GM23248 (cell line): ENCODE results near the gene TMEM191C.
"Not testable (repeated sequence)": the region's sequence is repeated elsewhere in the genome, so short reads cannot be mapped to it uniquely, and the experiment has no call there.

Source experiments
- EZH2 ChIP-seq: fragments of 200-600 bp; sonication (generic); IDR thresholded peaks from 2 replicates; pipeline ENCODE4 v1.6.1; 2018; ENCODE audit warnings: antibody characterized with exemption, mild to moderate bottlenecking; ENCODE audit not compliant: insufficient read depth, poor library complexity, severe bottlenecking
- EZH2phosphoT487 ChIP-seq: fragments of 200-600 bp; sonication (generic); IDR thresholded peaks from 2 replicates; pipeline ENCODE4 v1.6.1; 2018; ENCODE audit warnings: antibody characterized with exemption, moderate library complexity, mild to moderate bottlenecking, low read depth; ENCODE audit not compliant: insufficient read depth

DNA sequence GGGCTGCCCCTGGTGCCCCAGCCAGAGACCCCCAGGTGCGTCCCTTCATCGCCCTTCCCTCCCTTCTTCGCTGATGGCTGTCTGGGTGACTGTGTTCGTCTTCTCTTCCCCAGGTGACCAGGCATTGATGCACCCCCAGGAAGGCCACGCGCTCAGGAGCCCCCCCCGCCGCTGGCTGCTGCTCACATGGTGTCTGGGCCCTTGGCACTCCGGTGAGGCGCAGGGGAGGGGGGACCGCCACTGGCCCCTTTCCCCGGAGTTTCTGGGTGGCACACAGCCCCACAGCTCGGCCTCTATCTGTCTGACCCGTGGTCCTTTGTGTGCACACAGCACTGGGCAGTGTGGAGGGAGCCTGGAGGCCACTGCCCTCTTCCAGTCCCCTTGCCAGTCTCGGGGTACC lies 24.5 kb upstream of the TMEM191C start:
- TF ChIP-seq EZH2phosphoT487, EZH2: not testable (repeated sequence)
